K562 (cell line): ENCODE results near the gene PRSS57. TPM values are rescaled to one million over a fixed set of nuclear protein-coding genes. Genes with fewer than 3 reads are reported as not detected.

Experiments
- ATAC-seq: fragments of 200-7000 bp; cut with Tn5 transposase; 3 replicates; pipeline ENCODE4 v1.9.1; 2020; ENCODE audit warnings: moderate library complexity
- BruUV-seq: library from RNA; stranded (reverse); fragments of 400-500 nt; replicated peaks from 2 replicates; lab custom pipeline; 2021; lab: Mats Ljungman, UMichigan
- CTCF ChIA-PET: fragments of 300-600 bp; formaldehyde crosslinking; extraction: SDS; loops from one replicate; lab custom pipeline; 2021; ENCODE audit warnings: low intra/inter-chr PET ratio; lab: Yijun Ruan, JAX
- POLR2A ChIA-PET: fragments of 300-600, 350-650 bp; sonication (Branson Sonifier 250); formaldehyde crosslinking; extraction: SDS; loops from one replicate; lab custom pipeline; 2021; ENCODE audit warnings: antibody characterized with exemption, inconsistent platforms; lab: Yijun Ruan, JAX
- DNase-seq, 4 experiments: peaks; one replicate each; pipeline versions ENCODE4 v3.0.0 to v3.0.0-alpha.2; 2011 to 2018; ENCODE audit warnings: low spot score in 3 of 4, mixed read lengths in 3 of 4; ENCODE audit errors: extremely low read depth in 1 of 4
- FAIRE-seq: peaks from 2 replicates; lab custom pipeline; 2011; peaks lifted over from hg19 to GRCh38; lab: Jason Lieb, UNC
- H2AFZ ChIP-seq: 2 replicates; pipeline ENCODE4 v1.6.0; 2011; ENCODE audit warnings: low read depth, low read length, control low read depth, inconsistent platforms
- H3K27ac ChIP-seq: fragments of 200-600 bp; 3 replicates; pipeline ENCODE4 v1.8.0; 2011; ENCODE audit warnings: low read depth, mild to moderate bottlenecking, control low read depth, inconsistent platforms, low read length, moderate library complexity, mixed read lengths; ENCODE audit errors: extremely low read depth
- H3K27me3 ChIP-seq, 2 experiments: fragments of 300-600 bp in 1 of 2; 2 replicates in 1 of 2; 3 replicates in 1 of 2; pipeline versions ENCODE4 v1.6.0 to v1.8.0; 2011; ENCODE audit warnings: inconsistent platforms in 2 of 2, low read length in 2 of 2, mild to moderate bottlenecking in 1 of 2, mixed read lengths in 1 of 2, moderate library complexity in 1 of 2; ENCODE audit not compliant: control insufficient read depth in 2 of 2, insufficient read depth in 2 of 2
- H3K36me3 ChIP-seq: fragments of 300-600 bp; 3 replicates; pipeline ENCODE4 v1.8.0; 2011; ENCODE audit warnings: mild to moderate bottlenecking, low read length, inconsistent platforms; ENCODE audit not compliant: control insufficient read depth, insufficient read depth
- H3K4me1 ChIP-seq, 2 experiments: fragments of 200-600 bp in 1 of 2; replicated peaks in 1 of 2; 2 replicates in 1 of 2; 3 replicates in 1 of 2; pipeline versions ENCODE4 v1.5.1 to v1.8.0; 2011; ENCODE audit warnings: inconsistent platforms in 2 of 2, low read length in 2 of 2, mild to moderate bottlenecking in 1 of 2, mixed read lengths in 1 of 2, moderate library complexity in 1 of 2; ENCODE audit not compliant: control insufficient read depth in 2 of 2, insufficient read depth in 2 of 2
- H3K4me2 ChIP-seq: 2 replicates; pipeline ENCODE4 v1.6.1; 2011; ENCODE audit warnings: low read length, control low read depth, inconsistent platforms, mixed read lengths; ENCODE audit not compliant: insufficient read depth
- H3K4me3 ChIP-seq: fragments of 200-600 bp; sonication (generic), shearing (Covaris generic); 2 replicates; pipeline ENCODE4 v1.5.1; 2016; ENCODE audit warnings: control low read depth, inconsistent platforms
- H3K79me2 ChIP-seq: fragments of 200-600 bp; 3 replicates; pipeline ENCODE4 v1.8.0; 2011; ENCODE audit warnings: low read length, inconsistent platforms; ENCODE audit not compliant: control insufficient read depth, insufficient read depth
- H3K9ac ChIP-seq, 2 experiments: 2 replicates each; pipeline versions ENCODE4 v1.6.0 to v1.6.1; 2011; ENCODE audit warnings: low read depth in 2 of 2, low read length in 2 of 2, control low read depth in 1 of 2, inconsistent platforms in 1 of 2, mild to moderate bottlenecking in 1 of 2, mixed read lengths in 1 of 2; ENCODE audit not compliant: insufficient read depth in 1 of 2
- H3K9me1 ChIP-seq: one replicate; pipeline ENCODE4 v1.6.0; 2011; ENCODE audit warnings: inconsistent platforms, mild to moderate bottlenecking, low read length, moderate library complexity; ENCODE audit not compliant: control insufficient read depth, insufficient read depth
- H3K9me3 ChIP-seq: replicated peaks from 2 replicates; pipeline ENCODE4 v1.5.1; 2011; ENCODE audit warnings: low read depth, low read length, inconsistent platforms; ENCODE audit not compliant: control insufficient read depth, insufficient read depth
- H4K20me1 ChIP-seq: replicated peaks from 2 replicates; pipeline ENCODE4 v1.6.1; 2011; ENCODE audit warnings: low read length, inconsistent platforms, mixed read lengths; ENCODE audit not compliant: control insufficient read depth, insufficient read depth
- DIDO1 ChIP-seq: fragments of 450-650 bp; IDR thresholded peaks from 2 replicates; pipeline ENCODE4 v1.6.1; 2016; ENCODE audit warnings: low read depth, missing biosample characterization, missing genetic modification characterization
- HDAC2 ChIP-seq: fragments of 450-650 bp; IDR thresholded peaks from 2 replicates; pipeline ENCODE4 v1.6.1; 2016; ENCODE audit warnings: mild to moderate bottlenecking
- PHB ChIP-seq: fragments of 250-450 bp; sonication (Bioruptor Pico); IDR thresholded peaks from 2 replicates; pipeline ENCODE4 v1.5.0; 2021
- PTBP1 ChIP-seq: fragments of 200-400 bp; formaldehyde crosslinking; IDR thresholded peaks from 2 replicates; pipeline ENCODE4 v1.6.1; 2017; ENCODE audit warnings: low read depth, low read length
- RAD21 ChIP-seq, 2 experiments: fragments of 250-450 bp in 1 of 2; fragments of 450-650 bp in 1 of 2; sonication (Bioruptor Pico) in 1 of 2; formaldehyde crosslinking in 1 of 2; IDR thresholded peaks in 1 of 2; conservative IDR thresholded peaks in 1 of 2; 2 replicates each; pipeline versions ENCODE4 v1.4.0 to v1.8.0; 2020 to 2022; ENCODE audit warnings: mild to moderate bottlenecking in 2 of 2, moderate library complexity in 1 of 2
- RB1 ChIP-seq: fragments of 450-650 bp; IDR thresholded peaks from 2 replicates; pipeline ENCODE4 v1.6.1; 2017; ENCODE audit warnings: low read depth, mild to moderate bottlenecking
- RFX7 ChIP-seq: fragments of 250-450 bp; sonication (Bioruptor Pico); IDR thresholded peaks from 2 replicates; pipeline ENCODE4 v1.5.1; 2021; ENCODE audit warnings: mild to moderate bottlenecking
- SIRT6 ChIP-seq: IDR thresholded peaks from one replicate; pipeline ENCODE4 v1.6.1; 2012; ENCODE audit warnings: low read depth, mild to moderate bottlenecking, control low read depth, inconsistent platforms, low read length, moderate library complexity
- SP2 ChIP-seq: IDR thresholded peaks from 2 replicates; pipeline ENCODE4 v1.6.1; 2011; ENCODE audit warnings: mild to moderate bottlenecking, low read depth, low read length, moderate library complexity; ENCODE audit not compliant: poor library complexity, severe bottlenecking; ENCODE audit errors: extremely low read depth
- U2AF2 ChIP-seq: fragments of 200-400 bp; formaldehyde crosslinking; optimal IDR thresholded peaks from 2 replicates; pipeline ENCODE3; 2017; ENCODE audit warnings: low read depth, mild to moderate bottlenecking, low read length
- ZBTB7A ChIP-seq: IDR thresholded peaks from 2 replicates; pipeline ENCODE4 v1.6.1; 2011; ENCODE audit warnings: low read depth, mild to moderate bottlenecking, low read length, moderate library complexity, borderline replicate concordance; ENCODE audit not compliant: control insufficient read depth
- ZNF717 ChIP-seq: fragments of 250-450 bp; sonication (Bioruptor Pico); IDR thresholded peaks from 2 replicates; pipeline ENCODE4 v1.5.0; 2021
- ZNF76 ChIP-seq: fragments of 250-450 bp; sonication (Bioruptor Pico); IDR thresholded peaks from 2 replicates; pipeline ENCODE4 v1.4.0; 2020; ENCODE audit warnings: mild to moderate bottlenecking, moderate library complexity, borderline replicate concordance
- WGBS: fragments of 100-300 bp; shearing (Covaris generic); methylation state at CpG from one replicate; pipeline ENCODE4 v1.1.6; 2016; ENCODE audit warnings: low coverage, mixed read lengths; ENCODE audit not compliant: insufficient coverage; ENCODE audit errors: missing lambda C conversion rate; 5-methylcytosine and 5-hydroxymethylcytosine counted together
- in situ Hi-C: fragments of 300-500 bp; cut with MboI; formaldehyde crosslinking; loops from 4 replicates; pipeline ENCODE4 v1.15.0; 2018; ENCODE audit warnings: inconsistent platforms, mixed read lengths
- intact Hi-C: fragments of 100-400 bp; cut with micrococcal nuclease; formaldehyde crosslinking; loops from 2 replicates; pipeline ENCODE4 v1.14.2; 2022
- polyA plus RNA-seq, 8 experiments: library from polyadenylated mRNA; depleted of rRNA in 4 of 8; stranded (reverse) in 5 of 8; unstranded in 3 of 8; fragments of >200 nt; fragmentation: Nextera tagmentation in 2 of 8; fragmentation: Illumina TruSeq in 1 of 8; extraction: Ambion mirVana in 2 of 8; extraction: Trizol in 1 of 8; gene quantifications; 2 replicates each; pipeline versions ENCODE4 v1.2.1 to v1.2.3, GENCODE V29; 2011 to 2014; ENCODE audit warnings: inconsistent platforms in 1 of 8, missing spikeins in 1 of 8
- total RNA-seq, 7 experiments: library from RNA; depleted of rRNA in 6 of 7; stranded (reverse); fragments of >200 nt in 6 of 7; fragmentation: Illumina TruSeq in 2 of 7; extraction: Trizol in 2 of 7; gene quantifications; 2 replicates each; pipeline versions ENCODE4 v1.2.1 to v1.2.3, GENCODE V29; 2011 to 2021; ENCODE audit warnings: low replicate concordance in 1 of 7
- TF ChIP-seq, protein P1 (sequence below), 3 experiments: IDR thresholded peaks in 2 of 3; conservative IDR thresholded peaks in 1 of 3; 2 replicates each; pipeline ENCODE4 v1.5.1; 2011 to 2012; ENCODE audit warnings: low read length in 3 of 3, mild to moderate bottlenecking in 3 of 3, control low read depth in 2 of 3, improper control_type of control experiment in 1 of 3, inconsistent platforms in 1 of 3, low read depth in 1 of 3, mixed read lengths in 1 of 3, moderate library complexity in 1 of 3; ENCODE audit not compliant: insufficient read depth in 2 of 3
- TF ChIP-seq, protein P2 (sequence below): fragments of 200-800 bp; sonication (Bioruptor generic); IDR thresholded peaks from 2 replicates; pipeline ENCODE4 v1.6.1; 2017; ENCODE audit warnings: missing genetic modification characterization, missing compliant biosample characterization

The PRSS57 gene
- total and polyA plus RNA-seq, 9 of the 15 experiments (the other 6 are each of a cell fraction or from before 2014, with no cell fraction given), result 0.06 to 2.5 (median 1.3) TPM; not detected in 3

DNA sequence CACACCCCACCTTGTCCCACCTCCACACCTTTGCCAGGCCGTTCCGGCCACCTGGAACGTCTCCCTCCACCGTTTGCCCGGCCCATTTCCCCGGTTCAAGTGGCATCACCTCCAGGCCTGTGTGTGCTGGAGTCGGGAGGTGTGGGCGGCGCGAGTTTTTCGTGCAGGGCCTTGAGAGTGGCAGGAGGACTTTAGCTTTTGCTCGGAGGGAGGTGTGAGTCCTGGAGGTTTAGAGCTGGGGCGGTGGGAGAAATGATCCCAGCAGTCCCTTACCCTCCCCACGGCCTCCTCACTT is 9.1 kb upstream of the PRSS57 start (continued):
- no peak for TF ChIP-seq SP2
- TF ChIP-seq SIRT6, result no peak
- TF ChIP-seq DIDO1 (tag), result no peak
- no peak for TF ChIP-seq ZNF76 (CRISPR knock-in tag)
- 0 out of 2 replicates have a peak, but pooled peaks have one; percentile 21 for TF ChIP-seq ZBTB7A
- TF ChIP-seq ZNF717, result no peak
- TF ChIP-seq PHB (CRISPR knock-in tag), result no peak
- TF ChIP-seq RFX7, result no peak
- no peak for TF ChIP-seq RAD21 (CRISPR knock-in tag; conservative IDR thresholded peaks at IDR 0.05 in 1 of 2, IDR thresholded peaks at IDR 0.05 in 1 of 2)

DNA sequence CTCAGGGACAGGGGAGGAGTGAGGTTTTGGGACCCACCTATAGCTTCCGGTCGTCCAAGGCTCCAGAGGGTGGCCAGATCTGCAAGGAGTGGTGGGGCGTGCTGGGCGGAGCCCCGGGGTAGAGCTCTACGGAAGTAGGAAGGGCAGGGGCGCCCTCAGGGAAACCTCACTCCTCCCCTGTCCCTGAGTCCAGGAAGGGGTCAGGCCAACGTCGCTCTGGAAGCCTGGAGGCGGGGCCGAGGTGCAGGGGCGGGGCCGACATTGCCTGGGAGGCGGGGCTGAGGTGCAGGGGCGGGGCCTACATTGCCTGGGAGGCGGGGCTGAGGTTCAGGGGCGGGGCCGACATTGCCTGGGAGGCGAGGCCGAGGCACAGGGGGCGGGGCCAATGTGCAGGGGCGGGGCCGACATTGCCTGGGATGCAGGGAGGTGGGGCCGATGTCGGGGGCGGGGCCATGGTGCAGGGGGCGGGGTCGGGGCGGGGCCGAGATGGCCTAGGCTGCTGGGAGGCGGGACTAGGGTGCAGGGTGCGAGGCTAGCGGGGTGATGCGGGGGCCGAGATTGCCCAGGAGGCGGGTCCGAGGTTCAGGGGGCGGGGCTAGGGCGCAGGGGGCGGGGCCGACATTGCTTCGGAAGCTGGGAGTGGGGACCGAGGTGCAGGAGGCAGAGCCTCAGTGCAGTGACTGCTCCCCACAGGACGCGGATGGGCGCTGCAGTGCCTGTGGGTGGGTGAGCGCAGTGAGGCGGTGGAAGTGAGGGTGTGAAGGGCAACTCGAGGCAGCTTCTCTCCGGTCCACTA is 8.6 kb upstream of the PRSS57 start:
- BruUV-seq, result no TSS peak
- intact Hi-C loops (loop anchor here (1.0 kb wide), 1 partner anchor 24 kb away; no protein-coding TSS in a partner anchor), in situ Hi-C loops (no loop called here)
- H3K4me3 ChIP-seq, result peak overlapping the region; percentile 46
- POLR2A ChIA-PET, result interaction anchor here (0.6 to 1.6 kb wide), 11 partner anchors 9 to 233 kb away, joined by 3 to 5 read pairs (median 3); partner anchors contain the start of genes PRSS57 and RNF126
- H2AFZ ChIP-seq, result peak overlapping the region; percentile 83
- H3K4me1 ChIP-seq, result peaks cover 16 to 31% of the 10 kb centered on the region in 2 experiments
- H3K27ac ChIP-seq, result peak overlapping the region; percentile 74
- peak; percentile 98 for ATAC-seq
- no peaks in the 10 kb centered on the region for H3K36me3 ChIP-seq
- WGBS, result 2% methylated on average over 18 of the region's 50 CpGs
- no peaks in the 10 kb centered on the region for H3K9me1 ChIP-seq
- H4K20me1 ChIP-seq, result no peaks in the 10 kb centered on the region
- CTCF ChIA-PET, result no interaction called here
- peak; percentile 95 to 97 (median 96) for DNase-seq
- H3K9ac ChIP-seq, result peak overlapping the region; percentile 75 to 92
- peaks cover 9% of the 10 kb centered on the region; the same call in 2 of the 3 replicates for H3K79me2 ChIP-seq
- FAIRE-seq, result peak; percentile 93
- H3K9me3 ChIP-seq, result 0 out of 2 replicates have a peak, but pooled peaks cover 2% of the 10 kb centered on the region
- H3K4me2 ChIP-seq, result peak overlapping the region; percentile 87
- no peaks in the 10 kb centered on the region for H3K27me3 ChIP-seq
- TF ChIP-seq HDAC2 (0 out of 2 replicates have a peak, but pooled peaks have one; percentile 5), U2AF2 (no peak), PTBP1 (0 out of 2 replicates have a peak, but pooled peaks have one; percentile 1), RB1 (0 out of 2 replicates have a peak, but pooled peaks have one; percentile 21)
- TF ChIP-seq, protein P1, sequence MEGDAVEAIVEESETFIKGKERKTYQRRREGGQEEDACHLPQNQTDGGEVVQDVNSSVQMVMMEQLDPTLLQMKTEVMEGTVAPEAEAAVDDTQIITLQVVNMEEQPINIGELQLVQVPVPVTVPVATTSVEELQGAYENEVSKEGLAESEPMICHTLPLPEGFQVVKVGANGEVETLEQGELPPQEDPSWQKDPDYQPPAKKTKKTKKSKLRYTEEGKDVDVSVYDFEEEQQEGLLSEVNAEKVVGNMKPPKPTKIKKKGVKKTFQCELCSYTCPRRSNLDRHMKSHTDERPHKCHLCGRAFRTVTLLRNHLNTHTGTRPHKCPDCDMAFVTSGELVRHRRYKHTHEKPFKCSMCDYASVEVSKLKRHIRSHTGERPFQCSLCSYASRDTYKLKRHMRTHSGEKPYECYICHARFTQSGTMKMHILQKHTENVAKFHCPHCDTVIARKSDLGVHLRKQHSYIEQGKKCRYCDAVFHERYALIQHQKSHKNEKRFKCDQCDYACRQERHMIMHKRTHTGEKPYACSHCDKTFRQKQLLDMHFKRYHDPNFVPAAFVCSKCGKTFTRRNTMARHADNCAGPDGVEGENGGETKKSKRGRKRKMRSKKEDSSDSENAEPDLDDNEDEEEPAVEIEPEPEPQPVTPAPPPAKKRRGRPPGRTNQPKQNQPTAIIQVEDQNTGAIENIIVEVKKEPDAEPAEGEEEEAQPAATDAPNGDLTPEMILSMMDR (IDR thresholded peaks at IDR 0.05 in 2 of 3, conservative IDR thresholded peaks at IDR 0.05 in 1 of 3; ENCODE audit: insufficient read depth in 2 of 3, low read depth in 1 of 3, low read length in 3 of 3), result peak in 2 of 3 experiments; percentile 32 to 45; a peak in 3 of 6 replicates
- TF ChIP-seq, protein P2, sequence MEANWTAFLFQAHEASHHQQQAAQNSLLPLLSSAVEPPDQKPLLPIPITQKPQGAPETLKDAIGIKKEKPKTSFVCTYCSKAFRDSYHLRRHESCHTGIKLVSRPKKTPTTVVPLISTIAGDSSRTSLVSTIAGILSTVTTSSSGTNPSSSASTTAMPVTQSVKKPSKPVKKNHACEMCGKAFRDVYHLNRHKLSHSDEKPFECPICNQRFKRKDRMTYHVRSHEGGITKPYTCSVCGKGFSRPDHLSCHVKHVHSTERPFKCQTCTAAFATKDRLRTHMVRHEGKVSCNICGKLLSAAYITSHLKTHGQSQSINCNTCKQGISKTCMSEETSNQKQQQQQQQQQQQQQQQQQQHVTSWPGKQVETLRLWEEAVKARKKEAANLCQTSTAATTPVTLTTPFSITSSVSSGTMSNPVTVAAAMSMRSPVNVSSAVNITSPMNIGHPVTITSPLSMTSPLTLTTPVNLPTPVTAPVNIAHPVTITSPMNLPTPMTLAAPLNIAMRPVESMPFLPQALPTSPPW (CRISPR knock-in tag), result peak; percentile 75
